ENCODE data around the gene TLCD3B. TPM values are rescaled to one million over a fixed set of nuclear protein-coding genes. Genes with fewer than 3 reads are reported as not detected.
A peak's percentile ranks its signal among the peaks of the same experiment; 100 is the strongest.

TLCD3B gene
- total and polyA plus RNA-seq, 2 donors from 2014 or later = not detected

- DNase-seq (peak in 4 of 5 donors; percentile 40 to 66 (median 50)), FAIRE-seq (no peak)
- H3K9ac ChIP-seq (ENCODE audit: low read length in 3 of 3) = peak overlapping the region; percentile 67 to 97 (median 95)
- no peak for TF ChIP-seq CTCF (IDR thresholded peaks at IDR 0.05; ENCODE audit: borderline replicate concordance, extremely low read depth, insufficient read depth)
- intact Hi-C loops (cut with DNase I) = no loop called here
- H3K27ac ChIP-seq (ENCODE audit: low read depth in 2 of 2, low read length in 2 of 2) = peak overlapping the region; percentile 99
- peak overlapping the region; percentile 64 to 91 (median 79) for H3K4me3 ChIP-seq (ENCODE audit: low read length in 3 of 3)
- no peaks in the 10 kb centered on the region for H3K27me3 ChIP-seq (ENCODE audit: control insufficient read depth, insufficient read depth, low read length)
- H3K36me3 ChIP-seq (ENCODE audit: control insufficient read depth in 2 of 3, insufficient read depth in 3 of 3, low read length in 3 of 3) = peaks cover 11 to 43% (median 30%) of the 10 kb centered on the region in 3 donors
- no peaks in the 10 kb centered on the region for H3K9me3 ChIP-seq (ENCODE audit: control insufficient read depth in 2 of 3, insufficient read depth in 1 of 3, low read length in 3 of 3)
- peaks cover 0 to 42% (median 18%) of the 10 kb centered on the region in 3 donors for H3K4me1 ChIP-seq (ENCODE audit: control insufficient read depth in 2 of 3, insufficient read depth in 2 of 3, low read depth in 1 of 3, low read length in 3 of 3)
Measured at GRCh38 chr16:30065943-30066760, 35.1 kb upstream of the TLCD3B start.

GRCh38 chr16:30065102-30065942, 34.3 kb upstream of the TLCD3B start, which contains the start of gene ALDOA:
ALDOA (plus strand) TSS chr16:30065760; CDS start chr16:30066898, 1,138 bp downstream.
- peak; percentile 24 for TF ChIP-seq CTCF (IDR thresholded peaks at IDR 0.05; ENCODE audit: borderline replicate concordance, extremely low read depth, insufficient read depth)
- FAIRE-seq = peak; percentile 19

DNA sequence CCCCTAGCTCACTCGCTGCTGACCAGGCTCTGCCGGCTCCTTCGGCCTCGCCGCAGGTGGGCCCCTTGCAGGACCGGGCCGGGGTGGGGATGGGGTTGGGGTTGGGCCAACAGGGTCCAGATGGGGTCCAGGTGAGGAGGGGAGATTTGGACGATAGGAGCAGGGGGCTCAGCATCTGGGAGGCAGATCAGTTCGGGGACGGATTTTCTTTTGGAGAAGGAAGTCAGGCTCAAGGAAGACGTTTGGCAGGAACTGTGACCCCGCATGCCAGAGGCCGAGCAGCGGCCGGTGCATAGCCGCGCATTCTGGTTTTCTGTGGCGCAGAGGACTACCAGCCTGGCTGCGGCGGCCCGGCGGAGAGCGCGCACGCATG, 33.6 kb upstream of the TLCD3B start:
- DNase-seq (peak in 1 of 5 donors; percentile 87), FAIRE-seq (no peak)
- peaks cover 8 to 29% (median 21%) of the 10 kb centered on the region in 3 donors for H3K36me3 ChIP-seq (ENCODE audit: control insufficient read depth in 2 of 3, insufficient read depth in 3 of 3, low read length in 3 of 3)
- no peak for TF ChIP-seq CTCF (IDR thresholded peaks at IDR 0.05; ENCODE audit: borderline replicate concordance, extremely low read depth, insufficient read depth)
- H3K9ac ChIP-seq (ENCODE audit: low read length in 3 of 3) = peak overlapping the region; percentile 52 to 97 (median 52)
- H3K4me1 ChIP-seq (ENCODE audit: control insufficient read depth in 2 of 3, insufficient read depth in 2 of 3, low read depth in 1 of 3, low read length in 3 of 3) = peaks cover 0 to 39% (median 18%) of the 10 kb centered on the region in 3 donors
- peak overlapping the region; percentile 56 to 91 (median 81) for H3K4me3 ChIP-seq (ENCODE audit: low read length in 3 of 3)
- peak overlapping the region; percentile 97 to 99 for H3K27ac ChIP-seq (ENCODE audit: low read depth in 2 of 2, low read length in 2 of 2)
- intact Hi-C loops (cut with DNase I) = no loop called here
- no peaks in the 10 kb centered on the region for H3K9me3 ChIP-seq (ENCODE audit: control insufficient read depth in 2 of 3, insufficient read depth in 1 of 3, low read length in 3 of 3)
- H3K27me3 ChIP-seq (ENCODE audit: control insufficient read depth, insufficient read depth, low read length) = no peaks in the 10 kb centered on the region

More at GRCh38 chr16:30065102-30065942, 34.3 kb upstream of the TLCD3B start, which contains the start of gene ALDOA:
- H3K4me1 ChIP-seq (ENCODE audit: control insufficient read depth in 2 of 3, insufficient read depth in 2 of 3, low read depth in 1 of 3, low read length in 3 of 3) = peaks cover 0 to 42% (median 18%) of the 10 kb centered on the region in 3 donors
- peaks cover 8 to 35% (median 26%) of the 10 kb centered on the region in 3 donors for H3K36me3 ChIP-seq (ENCODE audit: control insufficient read depth in 2 of 3, insufficient read depth in 3 of 3, low read length in 3 of 3)
- H3K4me3 ChIP-seq (ENCODE audit: low read length in 3 of 3) = peak within 1 kb of the TSS; percentile 64 to 91 (median 81)
- H3K9me3 ChIP-seq (ENCODE audit: control insufficient read depth in 2 of 3, insufficient read depth in 1 of 3, low read length in 3 of 3) = no peaks in the 10 kb centered on the region
- peak within 1 kb of the TSS; percentile 67 to 97 (median 95) for H3K9ac ChIP-seq (ENCODE audit: low read length in 3 of 3)
- H3K27me3 ChIP-seq (ENCODE audit: control insufficient read depth, insufficient read depth, low read length) = no peaks in the 10 kb centered on the region
- H3K27ac ChIP-seq (ENCODE audit: low read depth in 2 of 2, low read length in 2 of 2) = peak within 1 kb of the TSS; percentile 99
- intact Hi-C loops (cut with DNase I) = no loop called here
- DNase-seq = peak; percentile 98 to 100 (median 98)

All from kidney (tissue), 14 donors.